Testis (tissue), 2 donors: Measurements from ENCODE around the gene IL12RB2.

ENCODE experiments used
- POLR2A ChIP-seq: fragments of 450-650 bp; IDR thresholded peaks from one replicate; pipeline ENCODE4 v1.6.1; 2017; ENCODE audit warnings: antibody characterized with exemption, mild to moderate bottlenecking, moderate library complexity
- TF ChIP-seq, protein P1 (sequence below), 3 experiments: fragments of 450-650 bp in 2 of 3; fragments of 200-600 bp in 1 of 3; sonication (generic) in 1 of 3; IDR thresholded peaks; one replicate each; pipeline ENCODE4 v1.5.1; 2016 to 2019; ENCODE audit warnings: antibody characterized with exemption in 3 of 3, mild to moderate bottlenecking in 2 of 3, moderate library complexity in 1 of 3

DNA sequence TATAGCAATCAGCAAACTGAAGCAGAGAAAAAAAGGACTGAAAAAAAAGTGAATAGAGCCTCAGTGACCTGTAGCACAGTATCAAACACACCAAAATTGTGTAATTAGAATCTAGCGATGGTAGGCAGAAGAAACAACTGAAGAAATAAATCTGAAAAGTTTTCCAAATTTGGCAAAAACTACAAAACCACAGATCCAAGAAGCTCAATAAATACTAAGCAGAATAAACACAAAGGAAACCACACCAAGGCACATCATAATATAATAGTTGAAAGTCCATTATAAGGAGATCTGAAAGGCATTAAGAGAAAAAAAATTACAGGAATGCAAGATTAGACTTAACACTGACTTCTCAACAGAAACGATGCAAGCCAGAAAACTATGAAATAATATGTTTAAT is 7.1 kb upstream of the IL12RB2 start:
- TF ChIP-seq, protein P1, sequence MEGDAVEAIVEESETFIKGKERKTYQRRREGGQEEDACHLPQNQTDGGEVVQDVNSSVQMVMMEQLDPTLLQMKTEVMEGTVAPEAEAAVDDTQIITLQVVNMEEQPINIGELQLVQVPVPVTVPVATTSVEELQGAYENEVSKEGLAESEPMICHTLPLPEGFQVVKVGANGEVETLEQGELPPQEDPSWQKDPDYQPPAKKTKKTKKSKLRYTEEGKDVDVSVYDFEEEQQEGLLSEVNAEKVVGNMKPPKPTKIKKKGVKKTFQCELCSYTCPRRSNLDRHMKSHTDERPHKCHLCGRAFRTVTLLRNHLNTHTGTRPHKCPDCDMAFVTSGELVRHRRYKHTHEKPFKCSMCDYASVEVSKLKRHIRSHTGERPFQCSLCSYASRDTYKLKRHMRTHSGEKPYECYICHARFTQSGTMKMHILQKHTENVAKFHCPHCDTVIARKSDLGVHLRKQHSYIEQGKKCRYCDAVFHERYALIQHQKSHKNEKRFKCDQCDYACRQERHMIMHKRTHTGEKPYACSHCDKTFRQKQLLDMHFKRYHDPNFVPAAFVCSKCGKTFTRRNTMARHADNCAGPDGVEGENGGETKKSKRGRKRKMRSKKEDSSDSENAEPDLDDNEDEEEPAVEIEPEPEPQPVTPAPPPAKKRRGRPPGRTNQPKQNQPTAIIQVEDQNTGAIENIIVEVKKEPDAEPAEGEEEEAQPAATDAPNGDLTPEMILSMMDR (IDR thresholded peaks at IDR 0.05), result no peak
- no peak for TF ChIP-seq POLR2A
